Measurements from ENCODE around the gene ZSCAN4. TPM values are rescaled to one million over a fixed set of nuclear protein-coding genes. Genes with fewer than 3 reads are reported as not detected.

The ZSCAN4 gene, protein sequence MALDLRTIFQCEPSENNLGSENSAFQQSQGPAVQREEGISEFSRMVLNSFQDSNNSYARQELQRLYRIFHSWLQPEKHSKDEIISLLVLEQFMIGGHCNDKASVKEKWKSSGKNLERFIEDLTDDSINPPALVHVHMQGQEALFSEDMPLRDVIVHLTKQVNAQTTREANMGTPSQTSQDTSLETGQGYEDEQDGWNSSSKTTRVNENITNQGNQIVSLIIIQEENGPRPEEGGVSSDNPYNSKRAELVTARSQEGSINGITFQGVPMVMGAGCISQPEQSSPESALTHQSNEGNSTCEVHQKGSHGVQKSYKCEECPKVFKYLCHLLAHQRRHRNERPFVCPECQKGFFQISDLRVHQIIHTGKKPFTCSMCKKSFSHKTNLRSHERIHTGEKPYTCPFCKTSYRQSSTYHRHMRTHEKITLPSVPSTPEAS
- total RNA-seq (2022) (not detected in 2 replicates), Bru-seq, nascent RNA (percentile 8 among the genes with signal in this experiment), BruChase-seq, experiment 1, labeled RNA remaining after a 6-hour chase (not detected), BruChase-seq, experiment 2, labeled RNA remaining after a 2-hour chase (not detected)
- long read RNA-seq: 0 reads

DNA sequence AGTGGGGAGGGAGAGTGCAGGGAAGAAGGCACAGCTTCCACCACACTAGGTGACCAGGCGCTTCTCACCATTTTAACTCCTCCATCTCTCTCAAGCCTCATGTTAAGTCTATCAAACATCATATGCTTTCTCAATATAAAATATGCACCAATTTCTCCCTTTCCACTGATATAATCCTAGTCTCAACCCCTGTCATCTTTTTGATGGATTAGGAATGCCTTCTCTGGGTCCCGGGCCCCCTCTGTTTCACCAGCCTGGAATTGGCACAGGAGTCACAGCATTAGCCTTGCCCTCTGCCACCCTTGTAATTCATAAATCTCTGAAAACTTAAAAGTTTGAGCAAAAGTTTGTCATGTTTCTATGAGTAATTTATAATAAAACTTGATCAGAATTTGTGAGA, at the start of gene ZSCAN4:
TSS of gene ZSCAN4 (plus strand) at position 301 of the 400 bp plus-strand sequence. CDS start 7,211 bp downstream, outside the sequence.
- H3K4me3 Mint-ChIP-seq (ENCODE audit: unreplicated experiment): no peak within 1 kb of the TSS
- H3K27ac Mint-ChIP-seq (ENCODE audit: low read depth, unreplicated experiment): no peak within 1 kb of the TSS
- intact Hi-C loops (cut with micrococcal nuclease): no loop called here
- no TSS peak for BruUV-seq (replicated peaks)
- peaks cover 5% of the 10 kb centered on the region for H3K4me1 Mint-ChIP-seq (ENCODE audit: insufficient read depth, unreplicated experiment)
- no peaks in the 10 kb centered on the region for H3K36me3 Mint-ChIP-seq (ENCODE audit: insufficient read depth, unreplicated experiment)
- H3K9me3 Mint-ChIP-seq (ENCODE audit: unreplicated experiment): peaks cover 7% of the 10 kb centered on the region
- POLR2A ChIA-PET: no interaction called here
- TF ChIP-seq, protein P1, sequence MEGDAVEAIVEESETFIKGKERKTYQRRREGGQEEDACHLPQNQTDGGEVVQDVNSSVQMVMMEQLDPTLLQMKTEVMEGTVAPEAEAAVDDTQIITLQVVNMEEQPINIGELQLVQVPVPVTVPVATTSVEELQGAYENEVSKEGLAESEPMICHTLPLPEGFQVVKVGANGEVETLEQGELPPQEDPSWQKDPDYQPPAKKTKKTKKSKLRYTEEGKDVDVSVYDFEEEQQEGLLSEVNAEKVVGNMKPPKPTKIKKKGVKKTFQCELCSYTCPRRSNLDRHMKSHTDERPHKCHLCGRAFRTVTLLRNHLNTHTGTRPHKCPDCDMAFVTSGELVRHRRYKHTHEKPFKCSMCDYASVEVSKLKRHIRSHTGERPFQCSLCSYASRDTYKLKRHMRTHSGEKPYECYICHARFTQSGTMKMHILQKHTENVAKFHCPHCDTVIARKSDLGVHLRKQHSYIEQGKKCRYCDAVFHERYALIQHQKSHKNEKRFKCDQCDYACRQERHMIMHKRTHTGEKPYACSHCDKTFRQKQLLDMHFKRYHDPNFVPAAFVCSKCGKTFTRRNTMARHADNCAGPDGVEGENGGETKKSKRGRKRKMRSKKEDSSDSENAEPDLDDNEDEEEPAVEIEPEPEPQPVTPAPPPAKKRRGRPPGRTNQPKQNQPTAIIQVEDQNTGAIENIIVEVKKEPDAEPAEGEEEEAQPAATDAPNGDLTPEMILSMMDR (IDR thresholded peaks at IDR 0.05; ENCODE audit: unreplicated experiment): no peak
- H3K27me3 Mint-ChIP-seq (ENCODE audit: insufficient read depth, unreplicated experiment): no peaks in the 10 kb centered on the region
- DNase-seq (ENCODE audit: unreplicated experiment): no peak
- CTCF ChIA-PET: no interaction called here

DNA sequence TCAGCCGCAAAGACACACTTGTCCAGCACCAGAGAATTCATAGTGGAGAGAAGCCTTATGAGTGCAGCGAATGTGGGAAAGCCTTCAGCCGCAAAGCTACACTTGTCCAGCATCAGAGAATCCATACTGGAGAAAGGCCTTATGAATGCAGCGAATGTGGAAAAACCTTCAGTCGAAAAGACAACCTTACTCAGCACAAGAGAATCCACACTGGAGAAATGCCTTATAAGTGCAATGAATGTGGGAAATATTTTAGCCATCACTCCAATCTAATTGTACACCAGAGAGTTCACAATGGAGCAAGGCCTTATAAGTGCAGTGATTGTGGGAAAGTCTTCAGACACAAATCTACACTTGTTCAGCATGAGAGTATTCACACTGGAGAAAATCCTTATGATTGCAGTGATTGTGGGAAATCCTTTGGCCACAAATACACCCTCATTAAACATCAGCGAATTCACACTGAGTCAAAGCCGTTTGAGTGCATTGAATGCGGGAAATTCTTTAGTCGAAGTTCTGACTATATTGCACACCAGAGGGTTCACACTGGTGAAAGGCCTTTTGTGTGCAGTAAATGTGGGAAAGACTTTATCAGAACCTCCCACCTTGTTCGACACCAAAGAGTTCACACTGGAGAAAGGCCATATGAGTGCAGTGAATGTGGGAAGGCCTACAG, 47.9 kb upstream of the ZSCAN4 start:
- ChIA-PET POLR2A (no interaction called here), CTCF (no interaction called here)
- no peaks in the 10 kb centered on the region for H3K27me3 Mint-ChIP-seq (ENCODE audit: insufficient read depth, unreplicated experiment)
- TSS peak; percentile 8 for BruUV-seq (replicated peaks)
- no peak overlapping the region for H3K4me3 Mint-ChIP-seq (ENCODE audit: unreplicated experiment)
- TF ChIP-seq, protein P1 (IDR thresholded peaks at IDR 0.05; ENCODE audit: unreplicated experiment): no peak
- peaks cover 37% of the 10 kb centered on the region for H3K9me3 Mint-ChIP-seq (ENCODE audit: unreplicated experiment)
- intact Hi-C loops (cut with micrococcal nuclease): no loop called here
- H3K36me3 Mint-ChIP-seq (ENCODE audit: insufficient read depth, unreplicated experiment): peaks cover 76% of the 10 kb centered on the region
- H3K4me1 Mint-ChIP-seq (ENCODE audit: insufficient read depth, unreplicated experiment): peaks cover under 1% of the 10 kb centered on the region
- no peak overlapping the region for H3K27ac Mint-ChIP-seq (ENCODE audit: low read depth, unreplicated experiment)
- DNase-seq (ENCODE audit: unreplicated experiment): no peak

DNA sequence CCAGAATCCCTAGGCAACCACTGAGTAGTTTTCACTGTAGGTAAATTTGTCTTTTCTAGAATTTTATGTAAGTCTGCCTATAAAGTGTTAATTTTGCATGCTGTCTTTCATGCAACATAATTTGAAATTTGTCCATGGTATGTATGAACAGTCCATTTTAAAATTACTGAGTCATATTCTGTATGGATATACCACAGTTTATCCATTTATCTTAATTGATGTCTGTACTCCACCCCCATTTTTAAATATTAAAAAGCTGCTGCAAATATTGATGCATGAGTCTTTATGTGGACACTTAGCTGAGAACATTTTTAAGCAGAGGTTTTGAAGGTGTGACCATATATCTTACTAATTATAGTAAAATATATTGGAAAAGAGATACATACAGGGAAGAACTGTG, 45.6 kb upstream of the ZSCAN4 start:
- intact Hi-C loops (cut with micrococcal nuclease): no loop called here
- ChIA-PET POLR2A (interaction anchor here (0.7 to 0.9 kb wide), 2 partner anchors 10 to 23 kb away, joined by 3 to 6 read pairs; partner anchors contain the start of gene ZNF211), CTCF (no interaction called here)
- Mint-ChIP-seq H3K27ac (ENCODE audit: low read depth, unreplicated experiment) (no peak overlapping the region), H3K27me3 (ENCODE audit: insufficient read depth, unreplicated experiment) (no peaks in the 10 kb centered on the region), H3K9me3 (ENCODE audit: unreplicated experiment) (peaks cover 24% of the 10 kb centered on the region), H3K36me3 (ENCODE audit: insufficient read depth, unreplicated experiment) (peaks cover 58% of the 10 kb centered on the region), H3K4me1 (ENCODE audit: insufficient read depth, unreplicated experiment) (no peaks in the 10 kb centered on the region), H3K4me3 (ENCODE audit: unreplicated experiment) (no peak overlapping the region)
- no TSS peak for BruUV-seq (replicated peaks)
- TF ChIP-seq, protein P1 (IDR thresholded peaks at IDR 0.05; ENCODE audit: unreplicated experiment): no peak
- DNase-seq (ENCODE audit: unreplicated experiment): no peak
